ENCODE measurements around the gene GPR142. TPM values are rescaled to one million over a fixed set of nuclear protein-coding genes. Genes with fewer than 3 reads are reported as not detected.

Gene GPR142, protein sequence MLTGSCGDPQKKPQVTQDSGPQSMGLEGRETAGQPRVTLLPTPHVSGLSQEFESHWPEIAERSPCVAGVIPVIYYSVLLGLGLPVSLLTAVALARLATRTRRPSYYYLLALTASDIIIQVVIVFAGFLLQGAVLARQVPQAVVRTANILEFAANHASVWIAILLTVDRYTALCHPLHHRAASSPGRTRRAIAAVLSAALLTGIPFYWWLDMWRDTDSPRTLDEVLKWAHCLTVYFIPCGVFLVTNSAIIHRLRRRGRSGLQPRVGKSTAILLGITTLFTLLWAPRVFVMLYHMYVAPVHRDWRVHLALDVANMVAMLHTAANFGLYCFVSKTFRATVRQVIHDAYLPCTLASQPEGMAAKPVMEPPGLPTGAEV
- total RNA-seq: not detected
- total RNA-seq (2013): not detected
- total RNA-seq: 0 to 0.27 (median 0) reads per million in 29 experiments

DNA sequence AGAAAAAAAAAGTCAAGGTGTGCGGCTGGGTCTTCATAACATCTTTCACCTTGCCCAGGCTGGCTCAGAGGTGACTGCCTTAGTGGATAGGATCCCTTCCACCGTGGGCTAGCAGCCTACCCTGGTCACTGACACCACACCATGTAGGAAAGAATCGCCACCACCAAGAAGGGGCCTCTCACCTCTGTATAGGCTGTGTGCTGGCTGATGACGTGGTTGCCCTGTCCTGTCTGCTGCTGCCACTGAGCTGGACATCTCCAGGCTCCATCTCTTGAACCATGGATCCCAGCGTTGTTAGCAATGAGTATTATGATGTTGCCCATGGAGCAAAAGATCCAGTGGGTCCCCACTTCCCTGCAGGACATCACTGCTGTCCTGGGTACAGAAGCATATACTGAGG is at the start of gene GPR142:
GPR142 (plus strand) TSS at position 301 of the 400 bp plus-strand sequence. CDS start 2,035 bp downstream, outside the sequence.
- peak within 1 kb of the TSS in 1 of 2 donors; percentile 16 for H3K4me3 ChIP-seq (ENCODE audit: control insufficient read depth in 1 of 2, extremely low read depth in 1 of 2, low read length in 1 of 2)
- Mint-ChIP-seq H3K27ac (no peak within 1 kb of the TSS), H3K36me3 (no peaks in the 10 kb centered on the region), H3K9me3 (no peaks in the 10 kb centered on the region), H3K27me3 (peaks cover 6% of the 10 kb centered on the region in 2 donors), H3K4me1 (peaks cover 15 to 17% (median 15%) of the 10 kb centered on the region in 3 donors), H3K4me3 (peak within 1 kb of the TSS in 2 of 3 donors; percentile 17 to 69)
- ChIA-PET POLR2A (no interaction called here), CTCF (interaction anchor here (0.5 to 1.9 kb wide), 6 partner anchors 17 to 291 kb away, joined by 3 to 7 read pairs (median 5); no protein-coding TSS in a partner anchor)
- H3K27ac ChIP-seq (ENCODE audit: low read length): no peak within 1 kb of the TSS
- no peaks in the 10 kb centered on the region for H3K36me3 ChIP-seq (ENCODE audit: control insufficient read depth in 2 of 2, extremely low read depth in 1 of 2, insufficient read depth in 1 of 2, low read length in 1 of 2)
- peaks cover 0 to 56% of the 10 kb centered on the region in 2 experiments for H3K27me3 ChIP-seq (replicated peaks in 1 of 2; ENCODE audit: control insufficient read depth in 2 of 2, extremely low read depth in 1 of 2, insufficient read depth in 2 of 2, low read length in 1 of 2)
- 78% methylated on average over 3 of the region's 5 CpGs for WGBS (ENCODE audit: insufficient coverage)
- DNase-seq: no peak
- no peak for ATAC-seq (replicated peaks in 1 of 4)
- H3K9me3 ChIP-seq: no peaks in the 10 kb centered on the region
- peaks cover 15 to 22% of the 10 kb centered on the region in 2 experiments for H3K4me1 ChIP-seq (ENCODE audit: control insufficient read depth in 1 of 2, extremely low read depth in 1 of 2, insufficient read depth in 2 of 2, low read length in 2 of 2)

GRCh38 chr17:74318391-74318790 is 48.9 kb upstream of the GPR142 start:
- DNase-seq (no peak), ATAC-seq (replicated peaks in 1 of 4) (no peak)
- H3K27me3 ChIP-seq (replicated peaks in 1 of 2; ENCODE audit: control insufficient read depth in 2 of 2, extremely low read depth in 1 of 2, insufficient read depth in 2 of 2, low read length in 1 of 2): peaks cover 0 to 16% of the 10 kb centered on the region in 2 experiments
- H3K9me3 Mint-ChIP-seq: no peaks in the 10 kb centered on the region
- H3K4me1 ChIP-seq (ENCODE audit: control insufficient read depth in 1 of 2, extremely low read depth in 1 of 2, insufficient read depth in 2 of 2, low read length in 2 of 2): no peaks in the 10 kb centered on the region
- no peaks in the 10 kb centered on the region for H3K4me1 Mint-ChIP-seq
- H3K27ac Mint-ChIP-seq: no peak overlapping the region
- WGBS (ENCODE audit: insufficient coverage): 93% methylated on average over 10 of the region's 10 CpGs
- H3K4me3 ChIP-seq (ENCODE audit: control insufficient read depth in 1 of 2, extremely low read depth in 1 of 2, low read length in 1 of 2): no peak overlapping the region
- no peaks in the 10 kb centered on the region for H3K9me3 ChIP-seq
- POLR2A ChIA-PET: no interaction called here
- peaks cover 0 to 12% of the 10 kb centered on the region in 2 donors for H3K27me3 Mint-ChIP-seq
- no peaks in the 10 kb centered on the region for H3K36me3 Mint-ChIP-seq
- CTCF ChIA-PET: interaction anchor here (0.6 kb wide), 2 partner anchors 271 to 886 kb away, joined by 3 to 10 read pairs; no protein-coding TSS in a partner anchor
- H3K27ac ChIP-seq (ENCODE audit: low read length): no peak overlapping the region
- no peak overlapping the region for H3K4me3 Mint-ChIP-seq
- no peaks in the 10 kb centered on the region for H3K36me3 ChIP-seq (ENCODE audit: control insufficient read depth in 2 of 2, extremely low read depth in 1 of 2, insufficient read depth in 1 of 2, low read length in 1 of 2)

GRCh38 chr17:74324521-74324920 is 42.8 kb upstream of the GPR142 start:
- DNase-seq (no peak), ATAC-seq (replicated peaks in 1 of 4) (no peak)
- peaks cover 2 to 44% of the 10 kb centered on the region in 2 experiments for H3K27me3 ChIP-seq (replicated peaks in 1 of 2; ENCODE audit: control insufficient read depth in 2 of 2, extremely low read depth in 1 of 2, insufficient read depth in 2 of 2, low read length in 1 of 2)
- Mint-ChIP-seq H3K4me1 (peaks cover 18 to 29% (median 21%) of the 10 kb centered on the region in 3 donors), H3K4me3 (peak overlapping the region in 1 of 3 donors; percentile 56), H3K27me3 (peaks cover 11 to 20% of the 10 kb centered on the region in 2 donors), H3K36me3 (peaks cover 3% of the 10 kb centered on the region), H3K9me3 (no peaks in the 10 kb centered on the region), H3K27ac (no peak overlapping the region)
- no peaks in the 10 kb centered on the region for H3K9me3 ChIP-seq
- ChIA-PET CTCF (no interaction called here), POLR2A (no interaction called here)
- no peak overlapping the region for H3K4me3 ChIP-seq (ENCODE audit: control insufficient read depth in 1 of 2, extremely low read depth in 1 of 2, low read length in 1 of 2)
- H3K4me1 ChIP-seq (ENCODE audit: control insufficient read depth in 1 of 2, extremely low read depth in 1 of 2, insufficient read depth in 2 of 2, low read length in 2 of 2): peaks cover 7 to 39% of the 10 kb centered on the region in 2 experiments
- WGBS (ENCODE audit: insufficient coverage): 100% methylated on average over 4 of the region's 6 CpGs
- H3K27ac ChIP-seq (ENCODE audit: low read length): no peak overlapping the region
- no peaks in the 10 kb centered on the region for H3K36me3 ChIP-seq (ENCODE audit: control insufficient read depth in 2 of 2, extremely low read depth in 1 of 2, insufficient read depth in 1 of 2, low read length in 1 of 2)

GRCh38 chr17:74325376-74325742 is 41.9 kb upstream of the GPR142 start:
- DNase-seq: peak in 2 of 35 experiments; percentile 3 to 18
- Mint-ChIP-seq H3K9me3 (no peaks in the 10 kb centered on the region), H3K4me3 (peak overlapping the region; percentile 51 to 68 (median 62)), H3K36me3 (peaks cover 3% of the 10 kb centered on the region), H3K27ac (no peak overlapping the region), H3K27me3 (peaks cover 11 to 20% of the 10 kb centered on the region in 2 donors), H3K4me1 (peaks cover 22 to 32% (median 24%) of the 10 kb centered on the region in 3 donors)
- Histone ChIP-seq H3K4me3 (ENCODE audit: control insufficient read depth in 1 of 2, extremely low read depth in 1 of 2, low read length in 1 of 2) (peak overlapping the region in 1 of 2 donors; percentile 18), H3K27ac (ENCODE audit: low read length) (no peak overlapping the region), H3K36me3 (ENCODE audit: control insufficient read depth in 2 of 2, extremely low read depth in 1 of 2, insufficient read depth in 1 of 2, low read length in 1 of 2) (no peaks in the 10 kb centered on the region), H3K27me3 (replicated peaks in 1 of 2; ENCODE audit: control insufficient read depth in 2 of 2, extremely low read depth in 1 of 2, insufficient read depth in 2 of 2, low read length in 1 of 2) (peaks cover 2 to 51% of the 10 kb centered on the region in 2 experiments), H3K4me1 (ENCODE audit: control insufficient read depth in 1 of 2, extremely low read depth in 1 of 2, insufficient read depth in 2 of 2, low read length in 2 of 2) (peaks cover 7 to 45% of the 10 kb centered on the region in 2 experiments), H3K9me3 (no peaks in the 10 kb centered on the region)
- peak; percentile 26 to 47 (median 38) for ATAC-seq (replicated peaks in 1 of 4)
- CTCF ChIA-PET: no interaction called here
- POLR2A ChIA-PET: no interaction called here
- WGBS (ENCODE audit: insufficient coverage): 49% methylated on average over 9 of the region's 11 CpGs

DNA sequence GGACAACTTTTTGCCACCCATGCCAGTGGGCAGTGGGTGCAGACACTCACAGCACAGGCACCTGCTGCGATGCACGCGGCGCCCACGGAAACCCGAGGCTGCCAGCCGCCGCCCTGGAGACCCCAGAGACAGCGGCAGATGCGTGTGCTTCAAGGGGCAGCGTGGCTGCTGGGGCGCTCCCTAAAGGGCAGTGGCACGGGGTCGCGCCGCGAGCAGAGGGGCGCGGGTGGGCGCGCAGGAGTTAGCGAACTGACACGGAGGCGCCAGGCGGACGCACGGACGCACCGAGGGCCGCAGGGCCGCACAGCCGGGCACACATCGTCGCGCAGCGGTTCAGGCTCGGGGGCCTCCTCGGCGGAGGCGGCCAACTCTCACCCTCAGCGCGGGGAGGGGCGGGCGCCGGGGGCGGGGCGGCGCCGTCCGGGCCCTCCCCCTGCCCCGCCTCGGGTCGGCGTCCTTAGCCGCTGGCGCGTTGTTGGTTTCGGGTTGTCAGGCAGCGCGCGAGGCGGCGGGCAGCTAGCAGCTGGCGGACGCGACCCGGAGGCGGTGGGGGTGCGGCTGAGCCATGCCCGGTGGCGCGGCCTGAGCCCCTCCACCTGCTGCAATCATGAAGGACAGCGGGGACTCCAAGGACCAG is 41.4 kb upstream of the GPR142 start, which contains the start of gene KIF19:
KIF19 (plus strand) TSS at position 484 of the 637 bp plus-strand sequence; CDS start at position 608, 124 bp downstream.
- Mint-ChIP-seq H3K9me3 (no peaks in the 10 kb centered on the region), H3K4me3 (peak within 1 kb of the TSS; percentile 51 to 68 (median 62)), H3K27ac (peak within 1 kb of the TSS; percentile 28 to 46), H3K27me3 (peaks cover 11 to 20% of the 10 kb centered on the region in 2 donors), H3K36me3 (peaks cover 3% of the 10 kb centered on the region), H3K4me1 (peaks cover 22 to 34% (median 24%) of the 10 kb centered on the region in 3 donors)
- peaks cover 7 to 45% of the 10 kb centered on the region in 2 experiments for H3K4me1 ChIP-seq (ENCODE audit: control insufficient read depth in 1 of 2, extremely low read depth in 1 of 2, insufficient read depth in 2 of 2, low read length in 2 of 2)
- H3K9me3 ChIP-seq: no peaks in the 10 kb centered on the region
- peak within 1 kb of the TSS; percentile 37 to 59 for H3K4me3 ChIP-seq (ENCODE audit: control insufficient read depth in 1 of 2, extremely low read depth in 1 of 2, low read length in 1 of 2)
- ATAC-seq (replicated peaks in 1 of 4): peak; percentile 88 to 93 (median 90)
- WGBS (ENCODE audit: insufficient coverage): 1% methylated on average over 63 of the region's 73 CpGs
- H3K36me3 ChIP-seq (ENCODE audit: control insufficient read depth in 2 of 2, extremely low read depth in 1 of 2, insufficient read depth in 1 of 2, low read length in 1 of 2): no peaks in the 10 kb centered on the region
- DNase-seq: peak in 32 of 35 experiments; percentile 16 to 70 (median 36)
- CTCF ChIA-PET: no interaction called here
- POLR2A ChIA-PET: no interaction called here
- H3K27ac ChIP-seq (ENCODE audit: low read length): no peak within 1 kb of the TSS
- peaks cover 2 to 51% of the 10 kb centered on the region in 2 experiments for H3K27me3 ChIP-seq (replicated peaks in 1 of 2; ENCODE audit: control insufficient read depth in 2 of 2, extremely low read depth in 1 of 2, insufficient read depth in 2 of 2, low read length in 1 of 2)

DNA sequence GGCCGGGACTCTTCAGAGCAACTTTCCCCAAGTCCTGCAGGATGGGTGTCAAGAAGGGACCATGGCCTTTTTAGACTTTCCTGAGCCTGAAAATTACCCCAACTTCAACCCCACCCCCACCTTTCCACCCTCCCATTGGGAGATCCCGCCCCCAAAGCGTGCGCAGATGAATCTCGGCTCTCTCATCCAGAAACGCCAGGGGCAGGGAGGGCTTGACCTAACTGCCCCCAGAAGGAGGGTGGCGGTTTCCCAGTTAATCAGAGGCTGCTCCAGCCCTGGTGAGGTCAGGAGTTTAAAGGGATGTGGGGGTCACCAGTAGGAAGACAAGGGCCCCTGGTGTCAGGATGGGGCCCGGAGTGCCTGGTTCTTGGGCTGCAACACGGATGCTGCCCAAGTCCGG is 40.8 kb upstream of the GPR142 start:
- DNase-seq: no peak
- Mint-ChIP-seq H3K4me1 (peaks cover 22 to 34% (median 24%) of the 10 kb centered on the region in 3 donors), H3K27me3 (peaks cover 11 to 20% of the 10 kb centered on the region in 2 donors), H3K36me3 (peaks cover 3% of the 10 kb centered on the region), H3K9me3 (no peaks in the 10 kb centered on the region), H3K27ac (peak overlapping the region; percentile 25 to 28), H3K4me3 (peak overlapping the region; percentile 36 to 47 (median 47))
- POLR2A ChIA-PET: no interaction called here
- ATAC-seq (replicated peaks in 1 of 4): no peak
- Histone ChIP-seq H3K27ac (ENCODE audit: low read length) (no peak overlapping the region), H3K9me3 (no peaks in the 10 kb centered on the region), H3K36me3 (ENCODE audit: control insufficient read depth in 2 of 2, extremely low read depth in 1 of 2, insufficient read depth in 1 of 2, low read length in 1 of 2) (no peaks in the 10 kb centered on the region), H3K4me3 (ENCODE audit: control insufficient read depth in 1 of 2, extremely low read depth in 1 of 2, low read length in 1 of 2) (peak overlapping the region; percentile 37 to 59), H3K27me3 (replicated peaks in 1 of 2; ENCODE audit: control insufficient read depth in 2 of 2, extremely low read depth in 1 of 2, insufficient read depth in 2 of 2, low read length in 1 of 2) (peaks cover 2 to 51% of the 10 kb centered on the region in 2 experiments), H3K4me1 (ENCODE audit: control insufficient read depth in 1 of 2, extremely low read depth in 1 of 2, insufficient read depth in 2 of 2, low read length in 2 of 2) (peaks cover 7 to 45% of the 10 kb centered on the region in 2 experiments)
- 66% methylated on average over 5 of the region's 10 CpGs for WGBS (ENCODE audit: insufficient coverage)
- CTCF ChIA-PET: no interaction called here
